Measurements from ENCODE around the gene AKAP6. TPM values are rescaled to one million over a fixed set of nuclear protein-coding genes. Genes with fewer than 3 reads are reported as not detected.

The AKAP6 gene
- total and polyA plus RNA-seq, 2 experiments from 2014 or later: 0.38 to 0.42 TPM

DNA sequence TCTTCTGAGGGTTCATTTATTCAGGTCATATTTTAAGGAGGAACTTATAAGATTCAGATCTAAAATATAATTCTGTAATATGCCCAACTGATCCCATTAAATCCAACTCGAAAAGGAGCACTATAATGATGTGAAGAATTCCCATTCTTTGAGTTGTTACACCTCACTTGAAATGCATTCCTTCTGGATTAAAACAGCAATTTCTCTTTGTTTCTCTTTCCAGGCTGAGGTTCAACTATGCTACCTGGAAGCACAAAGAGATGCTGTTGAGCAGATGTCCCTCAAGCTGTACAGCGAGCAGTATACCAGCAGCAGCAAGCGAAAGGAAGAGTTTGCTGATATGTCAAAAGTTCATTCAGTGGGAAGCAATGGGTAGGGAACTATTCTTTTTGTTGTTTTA, 349.0 kb downstream of the AKAP6 start:
- no peak overlapping the region for H3K4me2 ChIP-seq

DNA sequence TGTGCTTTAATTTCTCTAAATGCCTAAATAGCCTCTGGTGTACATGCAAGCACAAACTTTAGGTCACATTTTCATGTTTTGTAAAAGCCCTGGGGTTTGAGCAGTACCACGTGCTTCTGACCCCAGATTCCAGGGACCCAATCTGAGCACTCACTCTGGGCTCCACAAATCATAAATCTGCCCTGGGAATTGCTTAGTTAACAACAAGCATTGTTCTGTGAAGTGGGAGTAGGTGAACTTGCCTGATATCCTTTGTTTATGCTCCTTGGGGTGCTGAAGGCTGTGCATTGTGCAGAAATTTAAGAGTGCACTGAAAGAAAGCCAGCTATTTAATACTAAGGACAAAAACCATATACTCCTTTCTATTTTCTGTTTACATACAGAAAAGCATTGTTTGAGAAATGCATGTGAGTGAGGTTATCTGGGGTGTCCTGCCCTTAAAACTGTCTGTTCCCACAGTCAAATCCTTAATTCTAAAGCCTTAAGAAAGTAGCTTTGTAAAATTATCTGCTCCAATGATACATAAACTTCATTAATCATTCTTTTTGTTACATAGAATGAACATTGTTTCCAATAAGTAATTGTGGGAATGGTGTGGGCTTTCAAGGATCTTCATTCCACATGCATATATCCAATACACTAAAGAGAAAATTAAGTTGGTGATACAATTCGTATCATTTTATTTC, 351.0 kb downstream of the AKAP6 start:
- Histone ChIP-seq H4K20me1 (replicated peaks; ENCODE audit: insufficient read depth) (no peaks in the 10 kb centered on the region), H3K27ac (ENCODE audit: low read depth) (no peak overlapping the region), H3F3A (replicated peaks; ENCODE audit: low read depth) (no peaks in the 10 kb centered on the region), H3K4me2 (no peak overlapping the region), H3K27me3 (ENCODE audit: insufficient read depth) (no peaks in the 10 kb centered on the region), H2AFZ (no peak overlapping the region), H3K36me3 (ENCODE audit: insufficient read depth) (no peaks in the 10 kb centered on the region), H3K79me2 (replicated peaks; ENCODE audit: insufficient read depth) (no peaks in the 10 kb centered on the region), H3K4me1 (ENCODE audit: insufficient read depth) (no peaks in the 10 kb centered on the region), H3K4me3 (no peak overlapping the region), H3K9me2 (ENCODE audit: insufficient read depth) (no peaks in the 10 kb centered on the region)
- ATAC-seq (no peak), DNase-seq (ENCODE audit: low spot score) (no peak)
- Mint-ChIP-seq H3K27ac (0 out of 2 replicates have a peak overlapping the region, but pooled peaks have one; percentile 34), H3K9me3 (no peaks in the 10 kb centered on the region), H3K27me3 (ENCODE audit: insufficient read depth, low read depth, poor library complexity) (no peaks in the 10 kb centered on the region), H3K4me3 (no peak overlapping the region), H3K36me3 (ENCODE audit: low read depth) (no peaks in the 10 kb centered on the region), H3K4me1 (peaks cover 2% of the 10 kb centered on the region; the same call in 2 of the 3 replicates)
- no peak for TF ChIP-seq ZNF114 (CRISPR knock-in tag; IDR thresholded peaks at IDR 0.05)
- TF ChIP-seq, protein P1, sequence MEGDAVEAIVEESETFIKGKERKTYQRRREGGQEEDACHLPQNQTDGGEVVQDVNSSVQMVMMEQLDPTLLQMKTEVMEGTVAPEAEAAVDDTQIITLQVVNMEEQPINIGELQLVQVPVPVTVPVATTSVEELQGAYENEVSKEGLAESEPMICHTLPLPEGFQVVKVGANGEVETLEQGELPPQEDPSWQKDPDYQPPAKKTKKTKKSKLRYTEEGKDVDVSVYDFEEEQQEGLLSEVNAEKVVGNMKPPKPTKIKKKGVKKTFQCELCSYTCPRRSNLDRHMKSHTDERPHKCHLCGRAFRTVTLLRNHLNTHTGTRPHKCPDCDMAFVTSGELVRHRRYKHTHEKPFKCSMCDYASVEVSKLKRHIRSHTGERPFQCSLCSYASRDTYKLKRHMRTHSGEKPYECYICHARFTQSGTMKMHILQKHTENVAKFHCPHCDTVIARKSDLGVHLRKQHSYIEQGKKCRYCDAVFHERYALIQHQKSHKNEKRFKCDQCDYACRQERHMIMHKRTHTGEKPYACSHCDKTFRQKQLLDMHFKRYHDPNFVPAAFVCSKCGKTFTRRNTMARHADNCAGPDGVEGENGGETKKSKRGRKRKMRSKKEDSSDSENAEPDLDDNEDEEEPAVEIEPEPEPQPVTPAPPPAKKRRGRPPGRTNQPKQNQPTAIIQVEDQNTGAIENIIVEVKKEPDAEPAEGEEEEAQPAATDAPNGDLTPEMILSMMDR (conservative IDR thresholded peaks at IDR 0.05; ENCODE audit: low read depth in 2 of 2): no peak
- TF ChIP-seq NANOG (IDR thresholded peaks at IDR 0.05; ENCODE audit: borderline replicate concordance): no peak
- TF ChIP-seq STAT1 (IDR thresholded peaks at IDR 0.05; ENCODE audit: unreplicated experiment): no peak
- no peak for TF ChIP-seq CREB1 (CRISPR knock-in tag; IDR thresholded peaks at IDR 0.05; ENCODE audit: low read depth)
- TF ChIP-seq JUNB (IDR thresholded peaks at IDR 0.05; ENCODE audit: unreplicated experiment): no peak
- TF ChIP-seq EZH2phosphoT487 (IDR thresholded peaks at IDR 0.05; ENCODE audit: unreplicated experiment): no peak
- no peak for TF ChIP-seq ZNF331 (CRISPR knock-in tag; IDR thresholded peaks at IDR 0.05; ENCODE audit: low read depth)
- TF ChIP-seq, protein P2, sequence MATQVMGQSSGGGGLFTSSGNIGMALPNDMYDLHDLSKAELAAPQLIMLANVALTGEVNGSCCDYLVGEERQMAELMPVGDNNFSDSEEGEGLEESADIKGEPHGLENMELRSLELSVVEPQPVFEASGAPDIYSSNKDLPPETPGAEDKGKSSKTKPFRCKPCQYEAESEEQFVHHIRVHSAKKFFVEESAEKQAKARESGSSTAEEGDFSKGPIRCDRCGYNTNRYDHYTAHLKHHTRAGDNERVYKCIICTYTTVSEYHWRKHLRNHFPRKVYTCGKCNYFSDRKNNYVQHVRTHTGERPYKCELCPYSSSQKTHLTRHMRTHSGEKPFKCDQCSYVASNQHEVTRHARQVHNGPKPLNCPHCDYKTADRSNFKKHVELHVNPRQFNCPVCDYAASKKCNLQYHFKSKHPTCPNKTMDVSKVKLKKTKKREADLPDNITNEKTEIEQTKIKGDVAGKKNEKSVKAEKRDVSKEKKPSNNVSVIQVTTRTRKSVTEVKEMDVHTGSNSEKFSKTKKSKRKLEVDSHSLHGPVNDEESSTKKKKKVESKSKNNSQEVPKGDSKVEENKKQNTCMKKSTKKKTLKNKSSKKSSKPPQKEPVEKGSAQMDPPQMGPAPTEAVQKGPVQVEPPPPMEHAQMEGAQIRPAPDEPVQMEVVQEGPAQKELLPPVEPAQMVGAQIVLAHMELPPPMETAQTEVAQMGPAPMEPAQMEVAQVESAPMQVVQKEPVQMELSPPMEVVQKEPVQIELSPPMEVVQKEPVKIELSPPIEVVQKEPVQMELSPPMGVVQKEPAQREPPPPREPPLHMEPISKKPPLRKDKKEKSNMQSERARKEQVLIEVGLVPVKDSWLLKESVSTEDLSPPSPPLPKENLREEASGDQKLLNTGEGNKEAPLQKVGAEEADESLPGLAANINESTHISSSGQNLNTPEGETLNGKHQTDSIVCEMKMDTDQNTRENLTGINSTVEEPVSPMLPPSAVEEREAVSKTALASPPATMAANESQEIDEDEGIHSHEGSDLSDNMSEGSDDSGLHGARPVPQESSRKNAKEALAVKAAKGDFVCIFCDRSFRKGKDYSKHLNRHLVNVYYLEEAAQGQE (IDR thresholded peaks at IDR 0.05; ENCODE audit: unreplicated experiment): no peak
- TF ChIP-seq EZH2 (IDR thresholded peaks at IDR 0.05; ENCODE audit: low read depth, unreplicated experiment): no peak
- TF ChIP-seq, protein P3, sequence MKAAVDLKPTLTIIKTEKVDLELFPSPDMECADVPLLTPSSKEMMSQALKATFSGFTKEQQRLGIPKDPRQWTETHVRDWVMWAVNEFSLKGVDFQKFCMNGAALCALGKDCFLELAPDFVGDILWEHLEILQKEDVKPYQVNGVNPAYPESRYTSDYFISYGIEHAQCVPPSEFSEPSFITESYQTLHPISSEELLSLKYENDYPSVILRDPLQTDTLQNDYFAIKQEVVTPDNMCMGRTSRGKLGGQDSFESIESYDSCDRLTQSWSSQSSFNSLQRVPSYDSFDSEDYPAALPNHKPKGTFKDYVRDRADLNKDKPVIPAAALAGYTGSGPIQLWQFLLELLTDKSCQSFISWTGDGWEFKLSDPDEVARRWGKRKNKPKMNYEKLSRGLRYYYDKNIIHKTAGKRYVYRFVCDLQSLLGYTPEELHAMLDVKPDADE (IDR thresholded peaks at IDR 0.05): no peak

More for the DNA sequence above, 349.0 kb downstream of the AKAP6 start:
- no peaks in the 10 kb centered on the region for H3K79me2 ChIP-seq (replicated peaks; ENCODE audit: insufficient read depth)
- no peaks in the 10 kb centered on the region for H3K27me3 ChIP-seq (ENCODE audit: insufficient read depth)
- no peak overlapping the region for H3K27ac ChIP-seq (ENCODE audit: low read depth)
- H3K36me3 ChIP-seq (ENCODE audit: insufficient read depth): no peaks in the 10 kb centered on the region
- H3F3A ChIP-seq (replicated peaks; ENCODE audit: low read depth): no peaks in the 10 kb centered on the region
- H3K27me3 Mint-ChIP-seq (ENCODE audit: insufficient read depth, low read depth, poor library complexity): no peaks in the 10 kb centered on the region
- H3K4me1 ChIP-seq (ENCODE audit: insufficient read depth): no peaks in the 10 kb centered on the region
- no peaks in the 10 kb centered on the region for H3K9me2 ChIP-seq (ENCODE audit: insufficient read depth)
- TF ChIP-seq CREB1 (CRISPR knock-in tag; IDR thresholded peaks at IDR 0.05; ENCODE audit: low read depth): no peak
- no peak for TF ChIP-seq EZH2 (IDR thresholded peaks at IDR 0.05; ENCODE audit: low read depth, unreplicated experiment)
- no peaks in the 10 kb centered on the region for H3K36me3 Mint-ChIP-seq (ENCODE audit: low read depth)
- DNase-seq (ENCODE audit: low spot score): no peak
- no peaks in the 10 kb centered on the region for H4K20me1 ChIP-seq (replicated peaks; ENCODE audit: insufficient read depth)
- H3K4me1 Mint-ChIP-seq: peaks cover 2% of the 10 kb centered on the region; the same call in 2 of the 3 replicates
- H3K4me3 ChIP-seq: no peak overlapping the region
- H3K9me3 Mint-ChIP-seq: no peaks in the 10 kb centered on the region; the same call in 2 of the 3 replicates
- H3K27ac Mint-ChIP-seq: no peak overlapping the region
- no peak for ATAC-seq
- no peak overlapping the region for H3K4me3 Mint-ChIP-seq
- H2AFZ ChIP-seq: no peak overlapping the region

Data from GM23338 (cell line).